Loucy (cell line): ENCODE data around the gene CCDC188.

Experiments used
- H2AFZ ChIP-seq: fragments of 200-600 bp; sonication (generic); 2 replicates; pipeline ENCODE4 v1.6.0; 2016; ENCODE audit warnings: antibody characterized with exemption, mild to moderate bottlenecking, low read length, moderate library complexity
- H3F3A ChIP-seq: fragments of 200-600 bp; 2 replicates; pipeline ENCODE4 v1.6.0; 2016; ENCODE audit warnings: antibody characterized with exemption, low read depth, mild to moderate bottlenecking
- H3K27me3 ChIP-seq: fragments of 200-600 bp; sonication (generic); 2 replicates; pipeline ENCODE4 v1.6.1; 2014; ENCODE audit warnings: low read length, mild to moderate bottlenecking; ENCODE audit not compliant: insufficient read depth, poor library complexity, severe bottlenecking
- H3K36me3 ChIP-seq: fragments of 200-600 bp; sonication (generic); 2 replicates; pipeline ENCODE4 v1.6.1; 2016; ENCODE audit warnings: low read length; ENCODE audit not compliant: insufficient read depth
- H3K4me1 ChIP-seq: fragments of 200-600 bp; sonication (generic); 2 replicates; pipeline ENCODE4 v1.5.1; 2014; ENCODE audit warnings: low read length, mild to moderate bottlenecking; ENCODE audit not compliant: insufficient read depth, poor library complexity, severe bottlenecking
- H3K4me2 ChIP-seq: fragments of 200-600 bp; sonication (generic); 2 replicates; pipeline ENCODE4 v1.6.0; 2014; ENCODE audit warnings: antibody characterized with exemption, low read length, low read depth, mild to moderate bottlenecking; ENCODE audit not compliant: poor library complexity, severe bottlenecking
- H3K4me3 ChIP-seq: fragments of 200-600 bp; sonication (generic); 2 replicates; pipeline ENCODE4 v1.5.1; 2014; ENCODE audit warnings: low read length, mild to moderate bottlenecking, mixed read lengths; ENCODE audit not compliant: poor library complexity, severe bottlenecking
- H3K79me2 ChIP-seq: fragments of 200-600 bp; sonication (generic); 2 replicates; pipeline ENCODE4 v1.6.1; 2014; ENCODE audit warnings: low read length; ENCODE audit not compliant: insufficient read depth
- H3K9ac ChIP-seq: fragments of 200-600 bp; sonication (generic); 2 replicates; pipeline ENCODE4 v1.6.0; 2014; ENCODE audit warnings: mild to moderate bottlenecking, low read depth, low read length, moderate library complexity; ENCODE audit not compliant: poor library complexity, severe bottlenecking
- H3K9me2 ChIP-seq: fragments of 200-600 bp; sonication (generic); replicated peaks from 2 replicates; pipeline ENCODE4 v1.6.1; 2016; ENCODE audit warnings: low read depth, low read length, mixed read lengths
- H3K9me3 ChIP-seq: fragments of 200-600 bp; sonication (generic); 2 replicates; pipeline ENCODE4 v1.6.1; 2014; ENCODE audit warnings: mild to moderate bottlenecking, antibody characterized with exemption, low read length, low read depth; ENCODE audit not compliant: insufficient read depth
- H4K20me1 ChIP-seq: fragments of 200-600 bp; sonication (generic); 2 replicates; pipeline ENCODE4 v1.6.0; 2014; ENCODE audit warnings: antibody characterized with exemption, low read length, mild to moderate bottlenecking; ENCODE audit not compliant: insufficient read depth, poor library complexity, severe bottlenecking
- EZH2phosphoT487 ChIP-seq: fragments of 200-600 bp; IDR thresholded peaks from 2 replicates; pipeline ENCODE4 v1.6.1; 2018; ENCODE audit warnings: antibody characterized with exemption, mild to moderate bottlenecking, moderate library complexity, borderline replicate concordance
- TF ChIP-seq, protein P1 (sequence below): fragments of 200-600 bp; sonication (generic); conservative IDR thresholded peaks from 2 replicates; pipeline ENCODE4 v1.5.1; 2014; ENCODE audit warnings: mild to moderate bottlenecking, antibody characterized with exemption, low read length

The CCDC188 gene

GRCh38 chr22:20198557-20199319 lies 47.9 kb upstream of the CCDC188 start:
- TF ChIP-seq EZH2phosphoT487 = no peak
- TF ChIP-seq, protein P1, sequence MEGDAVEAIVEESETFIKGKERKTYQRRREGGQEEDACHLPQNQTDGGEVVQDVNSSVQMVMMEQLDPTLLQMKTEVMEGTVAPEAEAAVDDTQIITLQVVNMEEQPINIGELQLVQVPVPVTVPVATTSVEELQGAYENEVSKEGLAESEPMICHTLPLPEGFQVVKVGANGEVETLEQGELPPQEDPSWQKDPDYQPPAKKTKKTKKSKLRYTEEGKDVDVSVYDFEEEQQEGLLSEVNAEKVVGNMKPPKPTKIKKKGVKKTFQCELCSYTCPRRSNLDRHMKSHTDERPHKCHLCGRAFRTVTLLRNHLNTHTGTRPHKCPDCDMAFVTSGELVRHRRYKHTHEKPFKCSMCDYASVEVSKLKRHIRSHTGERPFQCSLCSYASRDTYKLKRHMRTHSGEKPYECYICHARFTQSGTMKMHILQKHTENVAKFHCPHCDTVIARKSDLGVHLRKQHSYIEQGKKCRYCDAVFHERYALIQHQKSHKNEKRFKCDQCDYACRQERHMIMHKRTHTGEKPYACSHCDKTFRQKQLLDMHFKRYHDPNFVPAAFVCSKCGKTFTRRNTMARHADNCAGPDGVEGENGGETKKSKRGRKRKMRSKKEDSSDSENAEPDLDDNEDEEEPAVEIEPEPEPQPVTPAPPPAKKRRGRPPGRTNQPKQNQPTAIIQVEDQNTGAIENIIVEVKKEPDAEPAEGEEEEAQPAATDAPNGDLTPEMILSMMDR = no peak
- Histone ChIP-seq H3K9me2 (no peaks in the 10 kb centered on the region), H3K9ac (no peak overlapping the region), H3K79me2 (no peaks in the 10 kb centered on the region), H3F3A (no peaks in the 10 kb centered on the region), H3K27me3 (no peaks in the 10 kb centered on the region), H4K20me1 (no peaks in the 10 kb centered on the region), H3K36me3 (no peaks in the 10 kb centered on the region), H3K9me3 (no peaks in the 10 kb centered on the region), H3K4me2 (no peak overlapping the region), H2AFZ (no peak overlapping the region), H3K4me3 (no peak overlapping the region), H3K4me1 (peaks cover 5% of the 10 kb centered on the region)

- no peak overlapping the region for H3K9ac ChIP-seq
- H2AFZ ChIP-seq = no peak overlapping the region
- H3K9me2 ChIP-seq = no peaks in the 10 kb centered on the region
- H3K4me2 ChIP-seq = no peak overlapping the region
- H3F3A ChIP-seq = no peaks in the 10 kb centered on the region
- no peaks in the 10 kb centered on the region for H3K36me3 ChIP-seq
- peaks cover 5% of the 10 kb centered on the region for H3K4me1 ChIP-seq
- H3K9me3 ChIP-seq = no peaks in the 10 kb centered on the region
- TF ChIP-seq EZH2phosphoT487 = no peak
- TF ChIP-seq, protein P1 = no peak
- H3K4me3 ChIP-seq = no peak overlapping the region
- no peaks in the 10 kb centered on the region for H3K79me2 ChIP-seq
- H3K27me3 ChIP-seq = no peaks in the 10 kb centered on the region
- no peaks in the 10 kb centered on the region for H4K20me1 ChIP-seq
Measured at GRCh38 chr22:20197407-20198030, 46.7 kb upstream of the CCDC188 start.

- no peaks in the 10 kb centered on the region for H4K20me1 ChIP-seq
- no peak overlapping the region for H3K4me2 ChIP-seq
- no peak overlapping the region for H2AFZ ChIP-seq
- H3F3A ChIP-seq = no peaks in the 10 kb centered on the region
- no peaks in the 10 kb centered on the region for H3K9me2 ChIP-seq
- no peak overlapping the region for H3K4me3 ChIP-seq
- no peak overlapping the region for H3K9ac ChIP-seq
- H3K36me3 ChIP-seq = no peaks in the 10 kb centered on the region
- peaks cover 5% of the 10 kb centered on the region for H3K4me1 ChIP-seq
- H3K9me3 ChIP-seq = no peaks in the 10 kb centered on the region
- H3K27me3 ChIP-seq = no peaks in the 10 kb centered on the region
- no peaks in the 10 kb centered on the region for H3K79me2 ChIP-seq
- TF ChIP-seq EZH2phosphoT487 = no peak
- TF ChIP-seq, protein P1 = no peak
Measured at GRCh38 chr22:20196094-20196842, 45.4 kb upstream of the CCDC188 start.
